ENCODE measurements around the gene EPG5.

Gene EPG5

DNA sequence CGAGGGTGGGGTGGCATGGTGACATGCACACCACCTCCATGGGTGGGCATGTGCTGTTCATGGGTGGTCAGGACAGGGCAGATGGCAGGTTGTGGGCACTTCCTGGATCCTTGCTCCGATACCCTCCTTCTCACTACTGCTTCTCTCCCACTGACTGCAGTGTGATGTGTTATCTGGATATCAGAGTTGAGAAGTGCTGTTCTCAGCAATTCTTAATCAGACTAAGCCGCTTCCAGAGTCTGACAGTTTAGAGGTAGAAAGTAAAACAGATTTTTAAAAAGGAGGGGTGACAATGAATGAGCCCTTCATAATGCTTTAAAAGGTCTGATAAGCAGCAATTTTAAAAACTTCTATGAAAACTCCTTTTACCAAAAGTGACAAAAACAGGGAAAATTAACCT lies 107.8 kb downstream of the EPG5 start:
- no peak for TF ChIP-seq EZH2 (IDR thresholded peaks at IDR 0.05; ENCODE audit: borderline replicate concordance, low read length)
- TF ChIP-seq, protein P1, sequence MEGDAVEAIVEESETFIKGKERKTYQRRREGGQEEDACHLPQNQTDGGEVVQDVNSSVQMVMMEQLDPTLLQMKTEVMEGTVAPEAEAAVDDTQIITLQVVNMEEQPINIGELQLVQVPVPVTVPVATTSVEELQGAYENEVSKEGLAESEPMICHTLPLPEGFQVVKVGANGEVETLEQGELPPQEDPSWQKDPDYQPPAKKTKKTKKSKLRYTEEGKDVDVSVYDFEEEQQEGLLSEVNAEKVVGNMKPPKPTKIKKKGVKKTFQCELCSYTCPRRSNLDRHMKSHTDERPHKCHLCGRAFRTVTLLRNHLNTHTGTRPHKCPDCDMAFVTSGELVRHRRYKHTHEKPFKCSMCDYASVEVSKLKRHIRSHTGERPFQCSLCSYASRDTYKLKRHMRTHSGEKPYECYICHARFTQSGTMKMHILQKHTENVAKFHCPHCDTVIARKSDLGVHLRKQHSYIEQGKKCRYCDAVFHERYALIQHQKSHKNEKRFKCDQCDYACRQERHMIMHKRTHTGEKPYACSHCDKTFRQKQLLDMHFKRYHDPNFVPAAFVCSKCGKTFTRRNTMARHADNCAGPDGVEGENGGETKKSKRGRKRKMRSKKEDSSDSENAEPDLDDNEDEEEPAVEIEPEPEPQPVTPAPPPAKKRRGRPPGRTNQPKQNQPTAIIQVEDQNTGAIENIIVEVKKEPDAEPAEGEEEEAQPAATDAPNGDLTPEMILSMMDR (IDR thresholded peaks at IDR 0.05; ENCODE audit: low read length): no peak

GRCh38 chr18:45856531-45856930 lies 110.6 kb downstream of the EPG5 start:
- Histone ChIP-seq H3K79me2 (ENCODE audit: insufficient read depth, low read length) (no peaks in the 10 kb centered on the region), H3K36me3 (ENCODE audit: insufficient read depth, low read length) (peaks cover 72% of the 10 kb centered on the region), H3K4me3 (ENCODE audit: low read depth, low read length, poor library complexity, severe bottlenecking) (no peak overlapping the region), H3K9me3 (ENCODE audit: low read length) (no peaks in the 10 kb centered on the region), H3K4me1 (ENCODE audit: insufficient read depth, low read length, severe bottlenecking) (no peaks in the 10 kb centered on the region), H3K9me2 (ENCODE audit: low read depth, low read length) (no peaks in the 10 kb centered on the region), H3K4me2 (ENCODE audit: low read length) (no peak overlapping the region), H3K27me3 (ENCODE audit: insufficient read depth, low read length) (no peaks in the 10 kb centered on the region), H2AFZ (ENCODE audit: low read length) (no peak overlapping the region), H4K20me1 (ENCODE audit: insufficient read depth, low read length) (no peaks in the 10 kb centered on the region), H3K27ac (ENCODE audit: low read depth, low read length, poor library complexity, severe bottlenecking) (no peak overlapping the region), H3F3A (ENCODE audit: insufficient read depth, low read length) (no peaks in the 10 kb centered on the region), H3K9ac (ENCODE audit: low read length) (no peak overlapping the region)
- no peak for TF ChIP-seq EZH2 (IDR thresholded peaks at IDR 0.05; ENCODE audit: borderline replicate concordance, low read length)
- TF ChIP-seq, protein P1 (IDR thresholded peaks at IDR 0.05; ENCODE audit: low read length): no peak

More for the DNA sequence above, 107.8 kb downstream of the EPG5 start:
- Histone ChIP-seq H3K27me3 (ENCODE audit: insufficient read depth, low read length) (no peaks in the 10 kb centered on the region), H3F3A (ENCODE audit: insufficient read depth, low read length) (no peaks in the 10 kb centered on the region), H3K4me2 (ENCODE audit: low read length) (no peak overlapping the region), H2AFZ (ENCODE audit: low read length) (no peak overlapping the region), H3K36me3 (ENCODE audit: insufficient read depth, low read length) (peaks cover 68% of the 10 kb centered on the region), H3K79me2 (ENCODE audit: insufficient read depth, low read length) (no peaks in the 10 kb centered on the region), H4K20me1 (ENCODE audit: insufficient read depth, low read length) (no peaks in the 10 kb centered on the region), H3K4me1 (ENCODE audit: insufficient read depth, low read length, severe bottlenecking) (no peaks in the 10 kb centered on the region), H3K9me3 (ENCODE audit: low read length) (no peaks in the 10 kb centered on the region), H3K4me3 (ENCODE audit: low read depth, low read length, poor library complexity, severe bottlenecking) (no peak overlapping the region), H3K27ac (ENCODE audit: low read depth, low read length, poor library complexity, severe bottlenecking) (no peak overlapping the region), H3K9ac (ENCODE audit: low read length) (no peak overlapping the region), H3K9me2 (ENCODE audit: low read depth, low read length) (no peaks in the 10 kb centered on the region)

DNA sequence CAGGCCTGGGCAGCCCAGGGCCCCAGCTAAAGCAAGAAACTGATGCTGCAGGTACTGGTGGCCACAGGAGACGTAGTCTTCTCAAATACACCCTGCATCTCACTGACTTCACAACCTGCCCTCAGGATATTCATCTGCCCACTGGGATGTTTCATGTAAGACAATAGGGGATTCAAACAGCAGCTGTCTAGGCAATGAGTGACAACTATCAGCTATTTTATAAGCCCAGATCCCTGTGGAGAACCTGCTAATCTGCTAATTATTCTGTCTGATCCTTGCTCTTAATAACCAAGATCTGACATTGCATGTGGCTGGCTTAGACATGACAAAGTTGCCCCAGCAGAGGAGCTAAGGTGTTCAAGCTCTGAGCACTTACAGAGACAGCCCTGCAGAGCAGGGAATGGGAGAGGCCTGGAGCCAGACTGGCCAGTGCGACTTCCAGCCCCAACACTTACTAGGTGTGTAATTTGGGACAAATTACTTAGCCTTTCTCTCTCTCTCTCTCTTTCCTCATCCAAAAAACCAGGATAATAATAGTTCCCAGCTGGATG lies 113.0 kb downstream of the EPG5 start:
- Histone ChIP-seq H2AFZ (ENCODE audit: low read length) (no peak overlapping the region), H3K9ac (ENCODE audit: low read length) (no peak overlapping the region), H3K27me3 (ENCODE audit: insufficient read depth, low read length) (no peaks in the 10 kb centered on the region), H4K20me1 (ENCODE audit: insufficient read depth, low read length) (no peaks in the 10 kb centered on the region), H3K36me3 (ENCODE audit: insufficient read depth, low read length) (peaks cover 65% of the 10 kb centered on the region), H3F3A (ENCODE audit: insufficient read depth, low read length) (no peaks in the 10 kb centered on the region), H3K79me2 (ENCODE audit: insufficient read depth, low read length) (no peaks in the 10 kb centered on the region), H3K27ac (ENCODE audit: low read depth, low read length, poor library complexity, severe bottlenecking) (no peak overlapping the region), H3K4me1 (ENCODE audit: insufficient read depth, low read length, severe bottlenecking) (no peaks in the 10 kb centered on the region), H3K9me3 (ENCODE audit: low read length) (no peaks in the 10 kb centered on the region), H3K4me3 (ENCODE audit: low read depth, low read length, poor library complexity, severe bottlenecking) (no peak overlapping the region), H3K9me2 (ENCODE audit: low read depth, low read length) (no peaks in the 10 kb centered on the region), H3K4me2 (ENCODE audit: low read length) (no peak overlapping the region)
- TF ChIP-seq, protein P1 (IDR thresholded peaks at IDR 0.05; ENCODE audit: low read length): no peak
- TF ChIP-seq EZH2 (IDR thresholded peaks at IDR 0.05; ENCODE audit: borderline replicate concordance, low read length): no peak

Data from OCI-LY1 (cell line).